MCF 10A (cell line): Measurements from ENCODE around the gene SOS1. TPM values are rescaled to one million over a fixed set of nuclear protein-coding genes. Genes with fewer than 3 reads are reported as not detected.

Experiments
- BruUV-seq: library from RNA; stranded (reverse); fragments of 400-500 nt; replicated peaks from 2 replicates; lab custom pipeline; 2021; lab: Mats Ljungman, UMichigan
- CTCF ChIA-PET: fragments of 300-600 bp; sonication (Branson Sonifier 250); formaldehyde crosslinking; extraction: SDS; loops from one replicate; lab custom pipeline; 2021; ENCODE audit warnings: antibody characterized with exemption, inconsistent platforms; lab: Yijun Ruan, JAX
- POLR2A ChIA-PET: fragments of 300-600, 350-650 bp; sonication (Branson Sonifier 250); formaldehyde crosslinking; extraction: SDS; loops from one replicate; lab custom pipeline; 2020; ENCODE audit warnings: antibody characterized with exemption, inconsistent platforms; lab: Yijun Ruan, JAX
- DNase-seq: peaks from one replicate; pipeline ENCODE4 v3.0.0-alpha.2; 2018; ENCODE audit not compliant: unreplicated experiment
- H3K27ac Mint-ChIP-seq: one replicate; pipeline ENCODE4 v1.8.0; 2022; ENCODE audit warnings: mild to moderate bottlenecking, low read depth, mixed read lengths; ENCODE audit not compliant: unreplicated experiment
- H3K27me3 Mint-ChIP-seq: one replicate; pipeline ENCODE4 v1.8.0; 2022; ENCODE audit warnings: mixed read lengths; ENCODE audit not compliant: insufficient read depth, unreplicated experiment
- H3K36me3 Mint-ChIP-seq: one replicate; pipeline ENCODE4 v1.8.0; 2022; ENCODE audit warnings: mild to moderate bottlenecking, moderate library complexity, mixed read lengths; ENCODE audit not compliant: insufficient read depth, unreplicated experiment
- H3K4me1 Mint-ChIP-seq: one replicate; pipeline ENCODE4 v1.8.0; 2022; ENCODE audit warnings: mixed read lengths; ENCODE audit not compliant: insufficient read depth, unreplicated experiment
- H3K4me3 Mint-ChIP-seq: one replicate; pipeline ENCODE4 v1.8.0; 2022; ENCODE audit warnings: mild to moderate bottlenecking, moderate library complexity, mixed read lengths; ENCODE audit not compliant: unreplicated experiment
- H3K9me3 Mint-ChIP-seq: one replicate; pipeline ENCODE4 v1.8.0; 2022; ENCODE audit warnings: mixed read lengths; ENCODE audit not compliant: unreplicated experiment
- CTCF ChIP-seq: fragments of 200-600 bp; IDR thresholded peaks from one replicate; pipeline ENCODE4 v1.8.0; 2022; ENCODE audit warnings: antibody characterized with exemption, mild to moderate bottlenecking; ENCODE audit not compliant: unreplicated experiment
- intact Hi-C: fragments of 100-400 bp; cut with micrococcal nuclease; formaldehyde crosslinking; loops from 2 replicates; pipeline ENCODE4 v1.14.1; 2022
- total RNA-seq: library from RNA; stranded (reverse); gene quantifications from 2 replicates; pipeline ENCODE4 v1.2.3, GENCODE V29; 2022

Gene SOS1
- total RNA-seq, 1 experiment from 2014 or later = 18.5 TPM

DNA sequence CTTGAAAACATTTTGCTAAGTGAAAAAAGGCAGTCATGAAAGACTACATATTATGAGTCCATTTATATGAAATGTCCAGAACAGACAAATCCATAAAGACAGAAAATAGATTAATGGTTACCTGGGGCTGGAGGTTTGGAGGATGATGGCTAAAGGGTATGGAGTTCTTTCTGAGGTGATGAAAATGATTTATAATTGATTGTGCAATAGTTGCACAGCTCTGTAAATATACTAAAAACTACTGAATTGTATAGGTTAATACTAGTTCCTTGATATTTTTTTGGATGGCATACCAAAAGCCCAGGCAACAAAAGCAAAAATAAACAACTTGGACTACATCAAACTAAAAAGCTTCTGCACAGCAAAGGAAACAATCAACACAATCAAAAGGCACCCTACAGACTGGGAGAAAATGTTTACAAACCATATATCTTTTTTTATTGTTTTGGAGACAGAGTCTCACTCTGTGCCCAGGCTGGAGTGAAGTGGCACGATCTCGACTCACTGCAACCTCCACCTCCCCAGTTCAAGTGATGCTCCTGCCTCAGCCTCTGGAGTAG lies 21.5 kb downstream of the SOS1 start:
- no peaks in the 10 kb centered on the region for H3K27me3 Mint-ChIP-seq
- H3K4me3 Mint-ChIP-seq = no peak overlapping the region
- peaks cover 38% of the 10 kb centered on the region for H3K4me1 Mint-ChIP-seq
- POLR2A ChIA-PET = interaction anchor here (0.7 to 5.9 kb wide), 2 partner anchors 20 to 195 kb away, joined by 3 to 60 read pairs; partner anchors contain the start of gene SOS1
- no peak for TF ChIP-seq CTCF
- intact Hi-C loops = no loop called here
- no peak overlapping the region for H3K27ac Mint-ChIP-seq
- BruUV-seq = no TSS peak
- no peak for DNase-seq
- no peaks in the 10 kb centered on the region for H3K9me3 Mint-ChIP-seq
- CTCF ChIA-PET = interaction anchor here (0.7 to 2.3 kb wide), 3 partner anchors 41 to 607 kb away, joined by 3 to 10 read pairs (median 4); no protein-coding TSS in a partner anchor
- H3K36me3 Mint-ChIP-seq = no peaks in the 10 kb centered on the region

- ChIA-PET CTCF (interaction anchor here (0.7 to 2.2 kb wide), 3 partner anchors 23 to 134 kb away, joined by 3 to 11 read pairs (median 9); no protein-coding TSS in a partner anchor), POLR2A (interaction anchor here (0.7 to 5.9 kb wide), 4 partner anchors 9 to 38 kb away, joined by 3 to 60 read pairs (median 6); partner anchors contain the start of gene SOS1)
- Mint-ChIP-seq H3K9me3 (no peaks in the 10 kb centered on the region), H3K4me3 (no peak overlapping the region), H3K4me1 (peaks cover 34% of the 10 kb centered on the region), H3K27me3 (no peaks in the 10 kb centered on the region), H3K27ac (no peak overlapping the region), H3K36me3 (no peaks in the 10 kb centered on the region)
- DNase-seq = no peak
- intact Hi-C loops = no loop called here
- BruUV-seq = no TSS peak
- TF ChIP-seq CTCF = no peak
These were observed 25.2 kb downstream of the SOS1 start for GRCh38 chr2:39095624-39096023.

- intact Hi-C loops = no loop called here
- H3K27ac Mint-ChIP-seq = no peak overlapping the region
- ChIA-PET CTCF (interaction anchor here (0.8 to 2.2 kb wide), 4 partner anchors 24 to 135 kb away, joined by 3 to 11 read pairs (median 6); no protein-coding TSS in a partner anchor), POLR2A (interaction anchor here (0.6 to 5.9 kb wide), 6 partner anchors 12 to 39 kb away, joined by 3 to 60 read pairs (median 3); partner anchors contain the start of gene SOS1)
- peaks cover 27% of the 10 kb centered on the region for H3K4me1 Mint-ChIP-seq
- no TSS peak for BruUV-seq
- H3K9me3 Mint-ChIP-seq = no peaks in the 10 kb centered on the region
- DNase-seq = no peak
- H3K27me3 Mint-ChIP-seq = no peaks in the 10 kb centered on the region
- no peaks in the 10 kb centered on the region for H3K36me3 Mint-ChIP-seq
- H3K4me3 Mint-ChIP-seq = no peak overlapping the region
- no peak for TF ChIP-seq CTCF
These were observed 26.0 kb downstream of the SOS1 start for GRCh38 chr2:39094717-39095363.
